AG20443 (cell line): ENCODE data around the gene VWA5B2.
A peak's percentile ranks its signal among the peaks of the same experiment; 100 is the strongest.
"Not testable (repeated sequence)": the region's sequence is repeated elsewhere in the genome, so short reads cannot be mapped to it uniquely, and the experiment has no call there.

Experiments
- DNase-seq: peaks from one replicate; pipeline ENCODE4 v3.0.0; 2012; ENCODE audit warnings: low spot score, mixed read lengths

Gene VWA5B2

DNA sequence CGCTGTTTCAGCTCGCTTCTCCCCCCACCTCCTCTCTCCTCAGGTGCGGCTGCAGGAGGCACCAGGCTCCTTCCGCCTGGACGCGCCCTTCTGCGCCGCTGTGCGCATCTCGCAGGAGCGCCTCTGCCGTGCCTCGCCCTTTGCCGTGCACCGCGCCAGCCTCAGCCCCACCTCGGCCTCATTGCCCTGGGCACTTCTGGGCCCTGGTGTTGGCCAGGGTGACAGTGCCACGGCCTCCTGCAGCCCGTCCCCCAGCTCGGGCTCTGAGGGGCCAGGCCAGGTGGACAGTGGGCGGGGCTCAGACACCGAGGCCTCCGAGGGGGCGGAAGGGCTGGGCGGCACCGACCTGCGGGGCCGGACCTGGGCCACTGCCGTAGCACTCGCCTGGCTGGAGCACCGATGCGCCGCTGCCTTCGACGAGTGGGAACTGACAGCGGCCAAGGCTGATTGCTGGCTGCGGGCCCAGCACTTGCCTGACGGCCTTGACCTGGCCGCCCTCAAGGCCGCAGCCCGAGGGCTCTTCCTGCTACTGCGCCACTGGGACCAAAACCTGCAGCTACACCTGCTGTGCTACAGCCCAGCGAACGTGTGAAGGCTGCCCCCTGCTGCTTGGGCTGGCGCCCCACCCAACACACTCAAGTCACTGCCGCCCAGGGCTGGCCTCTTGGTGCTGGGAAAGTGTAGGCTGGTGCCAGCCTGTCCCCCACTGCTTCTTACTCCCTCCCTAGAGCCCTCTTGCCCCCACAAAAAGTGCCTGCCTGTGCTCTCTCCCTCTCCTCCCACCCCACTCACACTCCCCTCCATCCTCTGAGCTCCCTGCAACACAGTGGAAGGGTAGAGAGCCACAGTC lies 12.3 kb downstream of the VWA5B2 start:
- no peak for DNase-seq

DNA sequence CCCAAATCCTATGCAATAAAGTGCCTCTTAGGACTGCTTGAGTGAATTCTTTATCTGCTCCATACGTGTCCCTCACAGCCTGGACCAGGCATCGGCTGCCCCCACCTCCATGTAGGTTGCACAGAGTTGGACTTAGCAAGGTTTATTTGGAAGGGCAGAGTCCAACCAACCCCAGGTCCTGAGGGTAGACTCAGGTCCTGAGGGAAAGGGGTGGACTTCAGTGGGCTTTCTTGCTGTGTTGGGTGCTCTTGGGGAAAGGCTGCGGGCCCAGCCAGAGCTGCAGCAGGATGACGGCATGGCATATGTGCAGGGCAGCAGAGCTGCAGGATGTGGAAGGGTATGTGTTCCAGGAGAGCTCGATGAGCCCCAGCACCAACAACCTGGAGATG lies 12.9 kb downstream of the VWA5B2 start:
- DNase-seq, result no peak

DNA sequence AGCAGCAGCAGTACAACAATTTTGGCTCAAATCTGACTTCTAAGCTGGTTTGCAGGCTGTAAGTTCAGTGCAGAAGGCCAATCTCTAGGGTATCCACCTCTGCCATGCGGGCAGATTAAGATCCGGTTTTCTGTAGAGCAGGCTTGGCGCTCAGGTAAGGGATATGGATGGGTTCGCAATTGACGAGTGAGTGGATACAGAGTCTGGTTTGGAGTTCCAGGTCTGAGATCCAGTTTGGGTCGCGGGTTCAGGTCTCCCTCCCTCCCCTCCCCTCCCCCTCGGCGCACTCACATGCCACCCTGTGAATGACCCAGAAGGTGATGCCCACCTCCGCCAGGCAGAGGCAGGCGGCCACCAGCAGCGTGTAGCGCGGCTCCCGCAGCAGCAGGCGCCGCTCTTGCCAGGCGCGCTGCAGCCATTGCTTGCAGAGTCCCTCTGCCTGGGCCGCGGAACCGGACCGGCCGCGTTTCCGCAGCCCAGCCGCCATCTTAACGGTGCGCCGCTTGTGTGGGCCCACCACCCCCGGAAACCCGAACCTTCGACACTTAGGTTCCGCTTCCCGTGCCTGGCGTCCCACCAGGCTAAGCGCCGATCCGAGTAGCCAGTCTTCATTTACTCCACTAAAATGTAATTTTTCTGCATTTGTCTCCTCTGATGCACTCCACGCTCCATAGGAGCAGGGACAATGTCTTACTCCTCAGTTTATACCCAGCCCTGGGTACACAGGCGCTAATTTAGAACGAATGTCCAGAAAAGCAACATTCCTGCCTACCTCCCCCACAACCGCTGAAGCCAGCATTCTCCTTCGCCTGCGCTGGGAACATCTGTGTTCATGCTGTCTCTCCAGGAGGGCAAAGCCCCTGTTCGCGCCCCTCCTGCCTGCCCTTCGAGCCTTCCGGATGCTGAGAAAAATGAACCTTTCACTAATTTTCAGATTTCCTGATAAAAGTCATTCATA lies 19.3 kb downstream of the VWA5B2 start, which contains the start of gene ALG3:
ALG3 (minus strand) TSS at position 509 of the 958 bp plus-strand sequence; CDS start at position 487, 22 bp downstream.
- peak; percentile 92 for DNase-seq

DNA sequence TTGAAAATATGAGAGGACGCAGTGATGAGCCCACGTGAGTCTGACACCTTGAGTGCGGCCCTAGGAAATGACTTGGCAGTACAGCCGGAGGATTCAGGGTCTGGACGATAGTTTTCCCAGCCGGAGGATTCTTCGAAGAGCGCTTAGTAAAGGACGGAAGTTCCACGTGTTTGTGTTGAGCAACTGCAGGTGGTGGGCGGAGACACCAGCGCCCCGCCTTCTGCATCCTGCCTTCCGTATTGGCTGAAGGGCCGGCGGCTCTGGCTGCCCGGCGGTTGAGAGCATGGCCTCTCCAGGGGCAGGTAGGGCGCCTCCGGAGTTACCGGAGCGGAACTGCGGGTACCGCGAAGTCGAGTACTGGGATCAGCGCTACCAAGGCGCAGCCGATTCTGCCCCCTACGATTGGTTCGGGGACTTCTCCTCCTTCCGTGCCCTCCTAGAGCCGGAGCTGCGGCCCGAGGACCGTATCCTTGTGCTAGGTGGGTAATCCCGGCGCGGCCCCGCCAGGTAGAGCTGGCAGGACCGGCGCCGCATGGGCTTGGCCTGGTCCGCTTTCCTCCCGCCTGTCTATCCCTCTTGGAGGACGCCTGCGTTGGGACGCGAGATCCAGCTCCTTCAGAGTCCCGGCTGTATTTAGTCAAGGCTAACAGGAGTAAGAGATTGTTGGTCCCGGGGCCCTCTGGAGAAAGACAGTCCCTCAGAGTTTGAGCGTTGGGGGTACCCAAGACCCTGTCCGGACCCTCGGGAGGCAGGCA lies 20.2 kb downstream of the VWA5B2 start, which contains the start of gene EEF1AKMT4:
EEF1AKMT4 (plus strand) TSS at position 261 of the 755 bp plus-strand sequence; CDS start at position 284, 23 bp downstream.
- DNase-seq, result peak; percentile 97

DNA sequence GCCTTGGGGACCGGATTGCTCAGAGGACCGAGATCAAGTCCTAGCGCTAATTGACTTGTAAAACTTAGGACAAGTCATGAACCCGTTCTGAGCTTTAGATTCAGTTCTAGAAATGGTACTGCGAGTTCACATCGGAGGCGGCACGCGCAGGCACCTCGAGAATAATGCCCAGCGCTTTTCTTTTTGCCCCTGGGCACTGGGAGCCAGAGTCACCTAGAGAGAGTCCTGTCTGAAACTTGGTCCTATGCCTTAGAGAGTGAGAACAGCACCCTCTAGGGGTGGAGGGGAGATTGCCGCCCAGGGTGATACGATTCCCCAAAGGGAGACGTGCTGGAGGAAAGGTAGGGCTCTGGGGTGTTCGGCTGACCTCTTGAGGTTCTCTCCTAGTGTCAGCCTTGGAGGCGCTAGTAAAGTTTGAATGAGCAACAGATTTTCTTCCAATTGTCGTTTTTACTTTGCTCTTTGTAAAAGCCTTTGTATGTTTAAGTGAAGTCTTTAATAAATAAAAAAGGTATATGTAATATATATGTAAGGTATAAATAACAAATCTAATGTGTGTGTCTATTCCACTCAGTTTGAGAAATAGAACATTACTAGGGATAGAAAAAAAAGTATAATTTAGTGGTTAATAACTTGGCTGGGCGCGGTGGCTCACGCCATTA lies 20.9 kb downstream of the VWA5B2 start:
- DNase-seq, result peak; percentile 86

DNA sequence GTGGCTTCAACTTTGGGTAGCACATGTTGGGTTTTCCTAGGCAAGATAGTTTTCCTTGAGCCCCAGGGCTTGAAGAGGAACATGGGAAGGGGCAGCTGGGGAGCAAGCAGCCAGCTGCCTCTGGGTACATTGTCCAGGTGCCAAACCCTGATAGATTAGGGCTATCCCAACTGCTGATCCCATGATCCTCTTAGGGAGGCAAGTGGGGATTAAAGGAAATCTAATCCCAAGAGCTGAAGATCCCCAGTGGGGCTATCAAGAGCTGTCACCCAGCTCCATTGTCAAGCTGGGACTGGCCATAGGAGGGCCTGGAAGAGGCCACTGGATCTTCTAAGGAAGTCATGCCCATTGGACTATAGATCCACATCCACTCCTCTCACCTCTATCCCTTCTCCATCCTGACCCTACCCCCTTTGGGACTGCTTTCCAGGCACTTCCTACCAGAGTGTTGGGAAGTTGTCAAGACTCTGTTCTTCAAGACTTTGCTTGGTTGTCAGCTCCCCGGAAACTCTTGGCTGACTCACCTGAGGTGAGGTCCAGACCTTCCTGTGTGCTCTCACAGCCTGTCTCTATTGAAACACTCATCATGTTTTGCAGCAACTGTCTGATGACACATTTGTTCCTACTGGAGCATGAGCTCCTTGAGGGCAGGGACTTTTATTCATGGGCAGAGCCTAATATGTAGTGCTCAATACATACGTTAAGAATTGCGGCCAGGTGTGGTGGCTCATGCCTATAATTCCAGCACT lies 26.1 kb downstream of the VWA5B2 start:
- DNase-seq, result no peak

DNA sequence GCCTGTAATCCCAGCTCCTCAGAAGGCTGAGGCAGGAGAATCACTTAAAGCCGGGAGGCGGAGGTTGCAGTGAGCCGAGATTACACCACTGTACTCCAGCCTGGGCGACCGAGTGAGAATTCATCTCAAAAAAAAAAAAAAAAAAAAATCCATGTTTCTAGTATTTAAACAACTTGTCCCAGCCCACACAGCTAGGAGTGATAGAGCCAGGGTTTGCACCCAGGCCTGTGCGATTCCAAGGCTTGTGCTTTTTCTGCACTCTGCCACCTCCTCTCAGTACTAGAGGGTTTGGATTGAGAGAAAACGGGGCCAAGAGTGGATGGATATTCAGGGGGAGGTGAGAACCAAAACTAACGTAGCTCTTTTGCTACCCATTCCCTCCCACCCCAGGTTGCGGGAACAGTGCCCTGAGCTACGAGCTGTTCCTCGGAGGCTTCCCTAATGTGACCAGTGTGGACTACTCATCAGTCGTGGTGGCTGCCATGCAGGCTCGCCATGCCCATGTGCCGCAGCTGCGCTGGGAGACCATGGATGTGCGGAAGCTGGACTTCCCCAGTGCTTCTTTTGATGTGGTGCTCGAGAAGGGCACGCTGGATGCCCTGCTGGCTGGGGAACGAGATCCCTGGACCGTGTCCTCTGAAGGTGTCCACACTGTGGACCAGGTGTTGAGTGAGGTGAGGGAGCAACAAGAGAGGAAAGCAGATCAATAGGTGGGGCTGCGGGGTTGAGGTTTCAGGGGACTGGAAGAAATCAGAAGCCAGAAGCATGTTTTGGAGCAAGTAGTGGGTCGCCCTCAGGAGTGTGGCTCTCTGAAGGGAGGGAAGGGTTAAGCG lies 27.9 kb downstream of the VWA5B2 start:
- DNase-seq, result no peak

DNA sequence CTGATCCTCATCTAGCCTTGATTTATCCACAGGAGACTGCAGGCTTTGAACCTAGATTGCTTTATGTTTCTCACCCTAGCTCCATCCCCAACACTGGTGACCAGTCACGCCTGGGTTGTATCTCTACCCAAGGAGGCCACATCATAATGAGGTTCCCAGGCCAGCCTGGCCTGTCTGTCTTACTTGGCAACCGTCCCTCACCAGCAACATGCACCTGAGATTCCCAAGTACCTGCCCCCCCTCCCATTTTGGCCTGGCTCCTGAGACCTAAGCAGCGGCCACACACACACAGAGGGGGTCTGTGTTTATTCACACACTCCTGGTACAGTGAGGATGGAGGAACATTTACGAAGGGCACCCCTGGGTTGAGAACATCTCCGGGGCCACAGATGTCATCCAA lies 29.5 kb downstream of the VWA5B2 start:
- DNase-seq, result no peak

DNA sequence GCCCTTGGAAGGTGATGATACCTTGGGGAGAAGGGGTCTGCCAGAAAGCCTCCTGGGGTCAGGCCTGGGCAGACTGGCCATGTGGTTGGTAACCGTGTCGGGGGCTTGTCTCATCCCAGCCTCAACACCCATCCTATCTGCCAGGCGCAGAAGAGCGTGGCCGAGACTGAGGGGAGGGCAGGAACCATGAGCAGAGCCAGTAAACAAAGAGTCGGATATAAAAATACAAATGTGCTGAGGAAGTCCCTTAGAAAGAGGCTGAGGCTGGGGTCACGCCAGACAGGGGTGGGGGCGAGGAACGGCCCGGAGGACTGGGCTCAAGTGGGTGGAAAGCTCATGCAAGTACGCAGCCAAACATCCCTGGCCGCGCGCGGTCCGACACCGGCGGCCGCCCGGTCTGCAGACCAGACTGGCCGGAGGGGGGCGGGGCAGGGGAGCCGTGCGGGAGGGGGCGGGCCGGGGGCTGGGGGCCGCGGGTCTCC lies 30.1 kb downstream of the VWA5B2 start:
- DNase-seq, result no peak

DNA sequence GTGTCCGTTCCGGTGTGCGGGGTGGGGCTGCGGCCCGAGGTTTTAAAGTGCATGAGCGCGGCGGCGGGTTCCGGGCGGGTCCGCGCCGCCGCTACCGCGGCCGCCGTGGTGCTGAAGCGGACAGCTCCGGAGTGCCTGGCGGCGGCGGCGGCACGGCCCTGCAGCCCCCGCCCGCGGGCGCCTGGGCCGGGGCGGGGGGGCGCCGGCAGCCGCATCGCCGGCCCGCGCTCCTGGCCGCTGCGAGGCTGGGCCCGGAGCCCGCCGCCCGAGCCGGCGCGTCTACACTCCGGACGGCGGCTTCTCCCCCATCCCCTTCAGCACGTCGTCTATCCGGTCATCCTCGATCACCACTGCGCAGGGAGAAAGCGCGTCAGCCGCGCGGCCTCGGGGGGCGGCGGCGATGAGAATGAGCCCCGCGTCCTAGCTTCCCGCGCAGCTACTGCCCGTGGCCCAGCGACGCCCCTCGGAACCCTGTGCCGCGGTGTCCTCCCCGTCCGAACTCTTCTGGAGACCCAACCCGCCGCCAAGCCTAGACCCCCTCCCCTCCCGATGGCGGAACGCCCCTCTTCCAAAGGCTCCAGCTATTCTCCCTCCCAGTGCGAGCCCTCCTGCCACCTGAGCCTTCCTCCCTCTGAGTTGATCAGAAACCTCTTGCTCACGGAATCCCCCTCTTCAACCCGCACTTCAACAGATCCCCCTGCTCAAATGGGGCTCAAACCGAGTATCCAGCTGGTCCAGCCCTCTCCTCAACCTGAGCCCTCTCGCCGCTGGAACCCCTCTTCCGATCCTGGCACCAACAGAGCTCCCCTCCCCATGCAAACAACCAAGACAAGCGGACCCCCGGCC lies 30.7 kb downstream of the VWA5B2 start:
- DNase-seq, result peak; percentile 89

DNA sequence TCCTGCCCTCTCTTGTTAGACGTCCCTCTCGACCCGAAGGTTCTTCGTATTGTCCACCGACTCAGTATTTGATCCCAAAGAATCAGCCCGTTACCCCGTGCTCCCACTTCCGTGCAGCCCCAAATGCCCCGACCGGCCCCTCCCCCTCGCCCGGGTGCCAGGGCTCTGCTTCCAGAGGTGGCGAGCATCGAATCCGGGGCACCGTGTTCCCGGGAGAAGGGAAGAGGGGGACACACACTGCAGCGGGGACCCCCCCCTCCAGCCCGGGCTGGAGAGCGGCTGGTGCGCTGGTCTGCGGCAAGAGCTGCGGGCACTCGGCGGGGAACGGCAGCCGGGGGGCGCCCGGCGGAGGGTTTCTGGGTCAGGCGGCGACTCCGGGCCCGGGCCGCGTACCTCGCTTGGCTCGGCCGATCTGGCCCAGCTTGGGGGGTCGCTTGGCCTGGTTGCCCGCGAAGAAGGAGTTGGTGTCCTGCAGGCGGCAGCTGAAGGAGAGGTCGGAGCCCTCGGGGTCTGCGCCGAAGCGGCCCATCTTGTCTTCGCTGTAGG lies 31.4 kb downstream of the VWA5B2 start:
- DNase-seq, result no peak

DNA sequence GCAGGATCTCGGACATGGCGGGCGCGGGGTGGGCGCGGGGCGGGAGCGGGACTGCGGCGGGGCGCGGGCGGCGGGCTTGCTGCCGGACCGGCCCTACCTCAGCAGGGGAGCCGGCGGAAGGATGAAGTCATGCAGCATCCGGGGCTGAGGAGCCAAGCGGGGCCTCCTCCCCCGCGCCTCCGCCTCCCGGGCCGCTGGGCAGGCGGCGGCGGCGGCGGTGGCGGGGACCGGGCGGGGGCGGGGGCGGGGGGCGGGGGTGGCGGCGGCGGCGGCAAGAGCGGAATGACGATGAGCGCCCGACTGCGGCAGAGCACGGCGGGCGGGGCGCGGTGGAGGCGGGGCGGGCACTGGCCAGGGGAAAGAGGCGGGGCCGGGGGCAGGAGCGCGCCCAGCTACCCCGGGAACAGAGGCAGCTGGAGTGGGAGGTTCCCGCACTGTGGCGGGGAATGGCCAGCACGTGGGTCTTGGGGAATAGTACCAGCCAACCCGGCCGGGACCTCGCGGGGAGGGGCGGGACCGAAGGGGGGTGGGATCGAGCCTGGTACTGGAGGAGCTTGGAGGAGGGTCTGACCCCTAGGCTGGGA lies 32.0 kb downstream of the VWA5B2 start, which contains the start of gene CAMK2N2:
CAMK2N2 (minus strand) TSS at position 284 of the 584 bp plus-strand sequence; CDS start at position 16, 268 bp downstream.
- peak; percentile 83 for DNase-seq

DNA sequence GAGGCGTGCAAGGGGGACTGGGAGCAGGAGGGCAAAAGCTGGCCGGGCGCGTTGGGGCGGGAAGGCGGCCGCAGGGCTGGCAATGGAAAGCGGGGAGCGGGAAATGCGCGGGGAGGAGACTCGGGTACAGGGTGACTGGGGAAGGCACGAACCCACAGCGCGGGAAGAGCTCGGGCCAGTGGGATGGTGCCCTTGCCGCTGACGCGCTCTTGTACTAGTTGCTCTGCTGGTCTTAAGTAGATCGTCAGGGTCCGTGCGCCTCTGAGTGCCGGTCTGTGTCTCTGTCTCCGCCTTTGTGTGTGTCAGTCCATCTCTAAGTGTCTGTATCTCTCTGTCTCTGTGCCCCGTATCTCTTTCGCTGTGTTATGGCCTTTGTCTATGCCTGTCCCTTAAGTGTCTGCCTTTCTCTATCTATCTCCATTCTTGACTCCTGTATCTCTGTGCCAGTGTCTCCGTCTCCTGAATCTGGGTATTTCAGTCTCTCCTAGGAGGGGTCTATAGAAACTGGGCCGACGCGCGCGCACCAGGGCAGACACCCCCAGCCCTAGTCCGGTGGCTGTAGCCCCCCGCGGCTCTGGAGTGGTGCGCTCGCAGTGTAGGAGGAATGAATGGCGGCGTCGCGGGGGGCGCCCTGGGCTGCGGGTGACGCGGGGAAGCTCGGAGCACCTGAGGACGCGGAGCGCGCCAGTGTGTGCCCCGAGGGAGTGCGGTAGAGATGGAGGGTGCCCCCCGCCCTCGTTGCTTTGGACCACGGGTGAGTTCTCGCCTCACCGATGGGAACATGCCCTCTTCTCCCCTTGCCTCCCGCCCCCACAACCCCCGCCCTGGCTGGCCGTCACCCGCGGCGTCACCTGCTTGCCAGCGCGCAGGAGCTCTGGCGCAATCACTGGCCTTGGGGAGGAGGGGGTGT lies 32.7 kb downstream of the VWA5B2 start:
- DNase-seq, result peak; percentile 51

DNA sequence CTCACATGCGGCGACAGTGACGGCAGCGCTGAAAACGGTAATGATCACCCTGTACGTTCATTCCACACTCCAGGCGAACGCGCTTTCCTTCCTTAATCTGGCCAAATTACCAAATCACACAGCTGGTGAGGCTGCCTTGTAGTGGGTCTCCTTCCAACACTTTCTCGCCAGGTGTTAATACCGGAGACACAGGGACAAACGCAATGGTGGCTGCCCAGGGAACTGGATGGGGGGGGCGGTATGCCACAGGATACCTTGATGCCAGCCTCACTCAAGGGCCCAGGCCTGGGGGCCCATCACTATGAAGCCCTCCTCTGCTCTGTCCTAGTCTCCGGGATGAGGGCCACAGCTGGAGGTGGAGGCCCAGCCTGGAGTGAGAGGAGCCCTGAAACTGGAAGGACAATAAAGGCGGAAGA lies 33.4 kb downstream of the VWA5B2 start:
- no peak for DNase-seq

DNA sequence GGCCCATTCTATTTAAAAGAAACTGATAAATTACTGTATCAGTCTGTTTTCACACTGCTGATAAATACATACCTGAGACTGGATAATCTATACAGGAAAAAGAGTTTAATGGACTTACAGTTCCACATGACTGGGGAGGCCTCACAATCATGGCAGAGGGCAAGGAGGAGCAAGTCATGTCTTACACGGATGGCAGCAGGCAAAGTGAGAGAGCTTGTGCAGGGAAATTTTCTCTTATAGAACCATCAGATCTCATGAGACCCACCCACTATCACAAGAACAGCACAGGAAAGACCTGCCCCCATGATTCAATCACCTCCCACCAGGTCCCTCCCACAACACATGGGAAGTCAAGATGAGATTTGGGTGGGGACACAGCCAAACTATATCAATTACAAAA lies 37.9 kb downstream of the VWA5B2 start:
- not testable (repeated sequence) for DNase-seq

DNA sequence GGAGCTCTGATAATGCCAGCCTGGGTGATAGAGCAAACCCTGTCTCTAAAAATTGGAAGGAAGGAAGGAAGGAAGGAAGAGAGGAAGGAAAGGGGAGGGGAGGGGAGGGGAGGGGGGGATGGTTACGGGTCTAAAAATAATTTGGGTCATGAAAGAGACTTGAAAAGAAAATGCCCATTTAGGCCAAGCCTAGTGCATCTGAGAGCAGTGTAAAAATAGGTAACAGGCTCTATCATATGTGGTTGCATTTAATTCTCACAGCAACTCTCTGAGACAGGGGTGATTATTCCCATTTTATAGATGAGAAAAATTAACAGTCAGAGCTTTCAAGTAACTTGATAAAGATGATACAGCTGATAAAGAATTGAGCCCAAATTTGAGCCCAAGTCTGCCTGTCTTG lies 42.9 kb downstream of the VWA5B2 start:
- DNase-seq, result no peak

DNA sequence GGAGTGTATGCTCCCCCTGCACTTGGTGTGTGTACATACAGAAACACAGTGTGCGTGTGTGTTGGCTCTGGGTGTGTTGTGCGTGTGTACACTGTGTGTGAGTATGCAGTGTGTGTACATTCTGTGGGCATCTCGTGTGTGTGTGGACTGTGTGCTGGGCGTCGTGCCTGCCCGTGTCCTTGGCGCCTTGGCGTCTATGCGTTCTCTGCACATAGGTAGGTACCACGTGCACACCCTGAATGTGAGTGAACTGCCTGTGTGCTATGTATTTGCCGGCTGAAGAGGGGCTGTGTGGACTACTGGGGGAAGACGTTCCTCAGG lies 46.0 kb downstream of the VWA5B2 start:
- no peak for DNase-seq
